ENCODE results near the gene TTC27. TPM values are rescaled to one million over a fixed set of nuclear protein-coding genes. Genes with fewer than 3 reads are reported as not detected.

The TTC27 gene
- total and polyA plus RNA-seq, 2 of the 13 experiments (the other 11 are each of a cell fraction or from before 2014, with no cell fraction given), result 26.7 to 44.7 TPM

DNA sequence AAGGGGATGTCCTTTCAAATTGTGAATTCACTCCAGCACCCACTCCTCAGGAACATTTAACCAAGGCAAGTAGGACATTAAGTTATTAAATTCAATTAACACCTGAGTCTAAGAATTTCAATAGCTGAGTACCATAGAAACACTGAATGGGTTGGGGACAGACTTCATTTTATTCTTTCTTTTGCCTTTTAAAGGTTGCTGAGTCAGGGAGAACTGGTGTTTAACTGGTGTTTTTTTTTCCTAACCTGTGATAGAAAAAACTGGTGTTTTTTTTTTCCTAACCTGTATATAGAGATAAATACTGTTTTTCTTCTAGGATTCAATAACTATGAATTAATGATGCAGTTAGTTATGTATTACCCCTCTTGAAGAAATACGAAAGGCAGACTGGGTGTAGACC is 38.9 kb downstream of the TTC27 start:
- H3K9me3 ChIP-seq (ENCODE audit: low read length), result no peaks in the 10 kb centered on the region
- ATAC-seq, result no peak
- DNase-seq (ENCODE audit: low spot score), result no peak
- ChIA-PET POLR2A (no interaction called here), CTCF (ENCODE audit: low intra/inter-chr PET ratio, low total read pairs) (no interaction called here)
- H3K36me3 ChIP-seq (replicated peaks in 1 of 2; ENCODE audit: control insufficient read depth in 1 of 2, insufficient read depth in 2 of 2, low read length in 2 of 2), result peaks cover 3 to 28% of the 10 kb centered on the region in 2 experiments; a peak in 4 of 5 replicates
- H2AFZ ChIP-seq (ENCODE audit: low read length), result no peak overlapping the region
- no TSS peak for BruUV-seq (replicated peaks)
- H3K4me2 ChIP-seq (ENCODE audit: low read depth, low read length), result no peak overlapping the region
- no peaks in the 10 kb centered on the region for H3K27me3 ChIP-seq (ENCODE audit: control insufficient read depth in 1 of 2, insufficient read depth in 2 of 2, low read length in 2 of 2)
- no peak for FAIRE-seq
- no peaks in the 10 kb centered on the region for H3K79me2 ChIP-seq (ENCODE audit: insufficient read depth, low read length)
- H4K20me1 ChIP-seq (ENCODE audit: insufficient read depth, low read length), result no peaks in the 10 kb centered on the region
- WGBS (ENCODE audit: low lambda C conversion rate), result 96% methylated on average over 1 of the region's 1 CpG
- no peak overlapping the region for H3K9ac ChIP-seq (ENCODE audit: insufficient read depth, low read depth, low read length)
- no peaks in the 10 kb centered on the region for H3K4me1 ChIP-seq (ENCODE audit: insufficient read depth, low read length)
- H3K4me3 ChIP-seq (replicated peaks in 1 of 3; ENCODE audit: insufficient read depth in 1 of 3, low read depth in 2 of 3, low read length in 3 of 3), result no peak overlapping the region
- TF ChIP-seq ZNF33B (CRISPR knock-in tag; IDR thresholded peaks at IDR 0.05) (no peak), MAFF (IDR thresholded peaks at IDR 0.05; ENCODE audit: low read depth, low read length) (peak; percentile 38; the same call in 1 of the 2 replicates), MAFK (conservative IDR thresholded peaks at IDR 0.05 in 1 of 2, IDR thresholded peaks at IDR 0.05 in 1 of 2; ENCODE audit: low read length in 2 of 2) (peak; percentile 43 to 55)
- in situ Hi-C loops (cut with HindIII; ENCODE audit: extremely low pct_ligation_motif_present, low pct_unique_long_range_greater_than_20kb), result no loop called here
- no peak overlapping the region for H3K27ac ChIP-seq (ENCODE audit: extremely low read length, insufficient read depth, low read length)
- intact Hi-C loops (cut with micrococcal nuclease; ENCODE audit: unreplicated experiment), result no loop called here

DNA sequence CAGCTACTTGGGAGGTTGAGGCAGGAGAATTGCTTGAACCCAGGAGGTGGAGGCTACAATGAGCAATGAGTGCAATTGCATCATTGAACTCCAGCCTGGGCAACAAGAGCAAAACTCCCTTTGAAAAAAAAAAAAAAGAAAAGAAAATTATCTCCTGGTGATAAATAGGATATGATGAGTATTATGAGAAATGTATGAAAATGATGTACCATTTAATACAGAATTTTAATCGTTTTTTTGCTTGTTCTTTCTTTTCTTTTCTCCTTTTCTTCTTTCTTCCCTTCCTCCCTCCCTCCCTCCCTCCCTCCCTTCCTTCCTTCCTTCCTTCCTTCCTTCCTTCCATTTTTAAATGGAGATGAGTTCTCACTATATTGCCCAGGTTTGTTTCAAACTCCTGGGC is 40.4 kb downstream of the TTC27 start:
- Histone ChIP-seq H3K27ac (ENCODE audit: extremely low read length, insufficient read depth, low read length) (no peak overlapping the region), H3K4me3 (replicated peaks in 1 of 3; ENCODE audit: insufficient read depth in 1 of 3, low read depth in 2 of 3, low read length in 3 of 3) (no peak overlapping the region), H4K20me1 (ENCODE audit: insufficient read depth, low read length) (no peaks in the 10 kb centered on the region), H3K27me3 (ENCODE audit: control insufficient read depth in 1 of 2, insufficient read depth in 2 of 2, low read length in 2 of 2) (no peaks in the 10 kb centered on the region), H3K4me1 (ENCODE audit: insufficient read depth, low read length) (no peaks in the 10 kb centered on the region), H3K9me3 (ENCODE audit: low read length) (no peaks in the 10 kb centered on the region), H3K79me2 (ENCODE audit: insufficient read depth, low read length) (no peaks in the 10 kb centered on the region), H3K4me2 (ENCODE audit: low read depth, low read length) (no peak overlapping the region), H3K9ac (ENCODE audit: insufficient read depth, low read depth, low read length) (no peak overlapping the region), H3K36me3 (replicated peaks in 1 of 2; ENCODE audit: control insufficient read depth in 1 of 2, insufficient read depth in 2 of 2, low read length in 2 of 2) (peaks cover 3 to 41% of the 10 kb centered on the region in 2 experiments; a peak in 4 of 5 replicates), H2AFZ (ENCODE audit: low read length) (no peak overlapping the region)
- POLR2A ChIA-PET, result no interaction called here
- in situ Hi-C loops (cut with HindIII; ENCODE audit: extremely low pct_ligation_motif_present, low pct_unique_long_range_greater_than_20kb), result no loop called here
- intact Hi-C loops (cut with micrococcal nuclease; ENCODE audit: unreplicated experiment), result no loop called here
- ATAC-seq, result no peak
- no peak for FAIRE-seq
- 70% methylated on average over 1 of the region's 1 CpG for WGBS (ENCODE audit: low lambda C conversion rate)
- TF ChIP-seq PCBP1 (IDR thresholded peaks at IDR 0.05; ENCODE audit: borderline replicate concordance, low read depth, low read length) (peak; percentile 92; the same call in 1 of the 2 replicates), TP53 (CRISPR knock-in tag; conservative IDR thresholded peaks at IDR 0.05) (no peak), HNRNPK (IDR thresholded peaks at IDR 0.05; ENCODE audit: low read depth, low read length, poor library complexity, severe bottlenecking) (peak; percentile 97)
- BruUV-seq (replicated peaks), result no TSS peak
- CTCF ChIA-PET (ENCODE audit: low intra/inter-chr PET ratio, low total read pairs), result no interaction called here
- no peak for DNase-seq (ENCODE audit: low spot score)

Data from HepG2 (cell line).